Prostate gland (tissue), 2 donors: Measurements from ENCODE around the gene SMYD3. TPM values are rescaled to one million over a fixed set of nuclear protein-coding genes. Genes with fewer than 3 reads are reported as not detected.

Experiments
- DNase-seq: peaks from one replicate; pipeline ENCODE4 v3.0.0-alpha.2; 2019; ENCODE audit warnings: low spot score
- H3K27ac ChIP-seq, 2 donors: fragments of 200-600 bp; sonication (generic); 2 replicates each; pipeline ENCODE4 v1.5.1; 2017 to 2019
- H3K27me3 ChIP-seq: fragments of 200-600 bp; sonication (generic); replicated peaks from 2 replicates; pipeline ENCODE4 v1.5.1; 2019; ENCODE audit not compliant: insufficient read depth
- H3K36me3 ChIP-seq, 2 donors: fragments of 200-600 bp; sonication (generic); 1 replicate in 1 of 2; 2 replicates in 1 of 2; pipeline versions ENCODE4 v1.5.1 to v1.8.1; 2017 to 2019
- H3K4me1 ChIP-seq: fragments of 200-600 bp; sonication (generic); replicated peaks from 2 replicates; pipeline ENCODE4 v1.5.1; 2019
- H3K4me3 ChIP-seq, 2 donors: fragments of 200-600 bp; sonication (generic); 2 replicates each; pipeline ENCODE4 v1.5.1; 2017 to 2019
- H3K9me3 ChIP-seq: fragments of 200-600 bp; sonication (generic); 2 replicates; pipeline ENCODE4 v1.5.1; 2017
- CTCF ChIP-seq, 4 experiments: fragments of 200-600 bp in 2 of 4; fragments of 450-650 bp in 2 of 4; sonication (generic) in 2 of 4; IDR thresholded peaks; 1 replicate in 3 of 4; 2 replicates in 1 of 4; pipeline ENCODE4 v1.5.1; 2016 to 2019; ENCODE audit warnings: antibody characterized with exemption in 4 of 4, mild to moderate bottlenecking in 2 of 4, moderate library complexity in 2 of 4
- POLR2A ChIP-seq: fragments of 450-650 bp; IDR thresholded peaks from one replicate; pipeline ENCODE4 v1.6.1; 2016; ENCODE audit warnings: antibody characterized with exemption, mild to moderate bottlenecking
- POLR2AphosphoS5 ChIP-seq: sonication (generic); formaldehyde crosslinking; IDR thresholded peaks from one replicate; pipeline ENCODE4 v1.6.1; 2017; ENCODE audit warnings: antibody characterized with exemption
- WGBS: methylation state at CpG from one replicate; pipeline ENCODE4 v1.1.5; 2018; 5-methylcytosine and 5-hydroxymethylcytosine counted together
- intact Hi-C: fragments of 100-400 bp; cut with DNase I; formaldehyde crosslinking; loops from one replicate; pipeline ENCODE4 v1.14.2; 2022
- total RNA-seq, 2 donors: library from RNA; depleted of rRNA; stranded (reverse); fragments of >200 nt; gene quantifications; one replicate each; pipeline ENCODE4 v1.1.0, GENCODE V29; 2016

The SMYD3 gene
- total RNA-seq, 2 donors from 2014 or later = 19.8 to 23.9 TPM

DNA sequence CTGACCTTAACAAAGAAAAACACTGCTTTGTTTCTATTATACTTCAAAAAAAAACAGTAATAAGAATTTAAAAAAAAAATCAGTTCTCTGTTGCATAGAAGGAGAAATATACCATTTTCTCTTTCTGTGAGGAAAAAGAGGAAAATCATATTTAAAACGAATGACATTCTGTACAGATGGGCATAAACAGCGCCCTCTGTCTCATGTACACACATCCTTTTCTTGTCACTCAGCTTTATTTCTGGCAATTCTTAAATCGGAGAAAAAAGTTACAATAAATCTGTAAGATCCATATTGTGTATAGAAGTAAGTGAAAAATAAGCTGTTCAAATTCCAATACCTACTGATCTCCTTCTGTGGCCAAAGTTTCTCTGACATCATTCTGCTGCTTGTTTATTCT lies 245.4 kb downstream of the SMYD3 start:
- H3K27me3 ChIP-seq = no peaks in the 10 kb centered on the region
- no peak overlapping the region for H3K27ac ChIP-seq
- no peaks in the 10 kb centered on the region for H3K9me3 ChIP-seq
- TF ChIP-seq POLR2A (no peak), CTCF (IDR thresholded peaks at IDR 0.05) (peak in 1 of 4 experiments; percentile 15)
- no peak for DNase-seq
- intact Hi-C loops = no loop called here
- H3K36me3 ChIP-seq = no peaks in the 10 kb centered on the region
- 91% methylated on average over 3 of the region's 3 CpGs for WGBS
- H3K4me3 ChIP-seq = no peak overlapping the region
- no peaks in the 10 kb centered on the region for H3K4me1 ChIP-seq

GRCh38 chr1:246258250-246258649 lies 248.8 kb downstream of the SMYD3 start:
- 87% methylated on average over 4 of the region's 4 CpGs for WGBS
- no peak for DNase-seq
- Histone ChIP-seq H3K9me3 (no peaks in the 10 kb centered on the region), H3K27ac (no peak overlapping the region), H3K4me1 (no peaks in the 10 kb centered on the region), H3K36me3 (no peaks in the 10 kb centered on the region), H3K27me3 (no peaks in the 10 kb centered on the region), H3K4me3 (no peak overlapping the region)
- intact Hi-C loops = no loop called here
- TF ChIP-seq CTCF (IDR thresholded peaks at IDR 0.05) (no peak), POLR2AphosphoS5 (no peak), POLR2A (no peak)

GRCh38 chr1:246255773-246256172 lies 251.3 kb downstream of the SMYD3 start:
- no peaks in the 10 kb centered on the region for H3K4me1 ChIP-seq
- no peaks in the 10 kb centered on the region for H3K9me3 ChIP-seq
- 83% methylated on average over 2 of the region's 2 CpGs for WGBS
- no peak overlapping the region for H3K4me3 ChIP-seq
- TF ChIP-seq POLR2AphosphoS5 (no peak), CTCF (IDR thresholded peaks at IDR 0.05) (no peak), POLR2A (no peak)
- no peaks in the 10 kb centered on the region for H3K27me3 ChIP-seq
- no peak overlapping the region for H3K27ac ChIP-seq
- intact Hi-C loops = no loop called here
- no peak for DNase-seq
- no peaks in the 10 kb centered on the region for H3K36me3 ChIP-seq

- H3K36me3 ChIP-seq = no peaks in the 10 kb centered on the region
- no peaks in the 10 kb centered on the region for H3K9me3 ChIP-seq
- H3K27me3 ChIP-seq = no peaks in the 10 kb centered on the region
- TF ChIP-seq POLR2A = no peak
- no peak for TF ChIP-seq CTCF (IDR thresholded peaks at IDR 0.05)
- TF ChIP-seq POLR2AphosphoS5 = no peak
- no peak overlapping the region for H3K4me3 ChIP-seq
- no peak for DNase-seq
- intact Hi-C loops = no loop called here
- H3K4me1 ChIP-seq = no peaks in the 10 kb centered on the region
- no peak overlapping the region for H3K27ac ChIP-seq
- 71% methylated on average over 2 of the region's 2 CpGs for WGBS
Observed at GRCh38 chr1:246254854-246255253, 252.2 kb downstream of the SMYD3 start.

- Histone ChIP-seq H3K4me1 (no peaks in the 10 kb centered on the region), H3K27me3 (no peaks in the 10 kb centered on the region), H3K27ac (no peak overlapping the region), H3K9me3 (no peaks in the 10 kb centered on the region), H3K36me3 (no peaks in the 10 kb centered on the region), H3K4me3 (no peak overlapping the region)
- no peak for DNase-seq
- 100% methylated on average over 1 of the region's 1 CpG for WGBS
- TF ChIP-seq CTCF (IDR thresholded peaks at IDR 0.05) (no peak), POLR2A (no peak), POLR2AphosphoS5 (no peak)
- intact Hi-C loops = no loop called here
Observed at GRCh38 chr1:246246430-246246829, 260.6 kb downstream of the SMYD3 start.
